ENCODE results near the gene SCAF11. TPM values are rescaled to one million over a fixed set of nuclear protein-coding genes. Genes with fewer than 3 reads are reported as not detected.

Gene SCAF11
- total RNA-seq, 4 donors from 2014 or later, result 124 to 145 (median 137) TPM

DNA sequence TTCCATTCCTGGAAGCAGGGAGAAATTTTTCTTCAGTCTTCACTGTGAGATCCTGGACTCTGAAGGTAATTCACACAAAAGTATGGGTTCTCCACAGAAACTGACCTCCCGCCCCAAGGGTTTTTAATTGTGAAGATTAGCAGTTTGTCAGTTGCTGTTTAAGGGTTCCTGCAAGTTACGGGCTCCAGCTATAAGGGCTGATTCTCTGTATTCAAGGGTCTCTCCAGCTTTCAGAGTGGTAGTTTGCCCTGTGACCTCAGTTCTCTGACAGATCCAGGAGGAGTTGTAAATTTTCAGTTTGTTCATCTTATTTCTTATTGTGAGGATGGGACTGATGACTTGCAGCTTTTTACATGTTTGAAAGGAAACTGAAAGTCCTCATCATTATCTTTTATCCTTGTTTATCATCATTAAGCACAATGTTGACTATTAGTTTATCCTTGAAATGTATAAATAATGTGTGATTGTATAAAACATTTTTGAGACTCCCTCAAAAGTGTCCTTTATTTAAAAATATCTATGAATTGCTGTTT is 110.9 kb downstream of the SCAF11 start:
- Histone ChIP-seq H3K27me3 (no peaks in the 10 kb centered on the region), H3K4me1 (peaks cover 0 to 26% (median 0%) of the 10 kb centered on the region in 3 donors), H3K4me3 (no peak overlapping the region), H3K36me3 (peaks cover 0 to 40% of the 10 kb centered on the region in 2 donors), H3K27ac (peak overlapping the region in 2 of 4 donors; percentile 38 to 56), H3K9me3 (peaks cover 0 to 4% (median 0%) of the 10 kb centered on the region in 3 donors)
- WGBS, 2 donors (ENCODE audit: low coverage in 1 of 2), result 65% methylated on average over 2 of the region's 2 CpGs; no CpG with 5 or more reads in 1 of the 2 donors
- TF ChIP-seq POLR2A (IDR thresholded peaks at IDR 0.05) (no peak), POLR2AphosphoS5 (IDR thresholded peaks at IDR 0.05) (no peak), EP300 (IDR thresholded peaks at IDR 0.05) (no peak)
- TF ChIP-seq, protein P1, sequence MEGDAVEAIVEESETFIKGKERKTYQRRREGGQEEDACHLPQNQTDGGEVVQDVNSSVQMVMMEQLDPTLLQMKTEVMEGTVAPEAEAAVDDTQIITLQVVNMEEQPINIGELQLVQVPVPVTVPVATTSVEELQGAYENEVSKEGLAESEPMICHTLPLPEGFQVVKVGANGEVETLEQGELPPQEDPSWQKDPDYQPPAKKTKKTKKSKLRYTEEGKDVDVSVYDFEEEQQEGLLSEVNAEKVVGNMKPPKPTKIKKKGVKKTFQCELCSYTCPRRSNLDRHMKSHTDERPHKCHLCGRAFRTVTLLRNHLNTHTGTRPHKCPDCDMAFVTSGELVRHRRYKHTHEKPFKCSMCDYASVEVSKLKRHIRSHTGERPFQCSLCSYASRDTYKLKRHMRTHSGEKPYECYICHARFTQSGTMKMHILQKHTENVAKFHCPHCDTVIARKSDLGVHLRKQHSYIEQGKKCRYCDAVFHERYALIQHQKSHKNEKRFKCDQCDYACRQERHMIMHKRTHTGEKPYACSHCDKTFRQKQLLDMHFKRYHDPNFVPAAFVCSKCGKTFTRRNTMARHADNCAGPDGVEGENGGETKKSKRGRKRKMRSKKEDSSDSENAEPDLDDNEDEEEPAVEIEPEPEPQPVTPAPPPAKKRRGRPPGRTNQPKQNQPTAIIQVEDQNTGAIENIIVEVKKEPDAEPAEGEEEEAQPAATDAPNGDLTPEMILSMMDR (IDR thresholded peaks at IDR 0.05), result no peak
- no peak for ATAC-seq

DNA sequence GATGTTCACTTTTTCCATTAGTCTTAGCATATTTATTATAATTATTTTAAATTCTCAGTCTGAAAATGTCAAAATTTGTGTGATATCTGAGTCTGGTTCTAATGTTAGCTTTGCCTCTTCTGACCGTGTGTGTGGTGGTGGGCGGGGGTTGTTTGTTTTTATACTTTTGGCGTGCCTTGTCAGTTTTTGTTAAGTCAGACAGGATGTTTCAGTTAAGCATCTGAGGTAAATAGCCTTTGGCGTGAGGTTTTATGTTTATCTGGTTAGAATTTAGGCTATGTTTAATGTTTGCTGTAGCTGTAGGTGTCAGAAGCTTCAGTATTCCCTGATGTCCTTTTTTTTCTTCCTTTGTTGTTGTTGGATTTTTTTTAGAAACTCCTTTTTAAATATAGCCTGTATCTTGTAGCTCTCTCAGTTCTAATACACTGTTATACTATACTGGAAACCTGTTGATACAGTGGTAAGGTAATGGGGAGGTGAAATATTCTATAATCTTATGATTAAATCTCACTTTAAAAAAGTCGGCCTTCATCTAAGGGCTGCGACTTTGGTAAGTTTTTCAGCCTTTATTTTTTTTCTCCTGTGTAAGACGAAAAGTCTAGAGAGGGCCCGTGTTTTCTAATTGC is 111.6 kb downstream of the SCAF11 start:
- peaks cover 0 to 26% (median 0%) of the 10 kb centered on the region in 3 donors for H3K4me1 ChIP-seq
- H3K4me3 ChIP-seq, result no peak overlapping the region
- no peak for ATAC-seq
- peak overlapping the region in 2 of 4 donors; percentile 38 to 56 for H3K27ac ChIP-seq
- WGBS, 2 donors (ENCODE audit: low coverage in 1 of 2), result 28 to 30% methylated on average over 7 to 8 of the region's 8 CpGs
- H3K9me3 ChIP-seq, result peaks cover 0 to 4% (median 0%) of the 10 kb centered on the region in 3 donors
- TF ChIP-seq POLR2A (IDR thresholded peaks at IDR 0.05) (no peak), POLR2AphosphoS5 (IDR thresholded peaks at IDR 0.05) (no peak), EP300 (IDR thresholded peaks at IDR 0.05) (no peak)
- TF ChIP-seq, protein P1 (IDR thresholded peaks at IDR 0.05), result no peak
- H3K27me3 ChIP-seq, result no peaks in the 10 kb centered on the region
- peaks cover 0 to 47% of the 10 kb centered on the region in 2 donors for H3K36me3 ChIP-seq

DNA sequence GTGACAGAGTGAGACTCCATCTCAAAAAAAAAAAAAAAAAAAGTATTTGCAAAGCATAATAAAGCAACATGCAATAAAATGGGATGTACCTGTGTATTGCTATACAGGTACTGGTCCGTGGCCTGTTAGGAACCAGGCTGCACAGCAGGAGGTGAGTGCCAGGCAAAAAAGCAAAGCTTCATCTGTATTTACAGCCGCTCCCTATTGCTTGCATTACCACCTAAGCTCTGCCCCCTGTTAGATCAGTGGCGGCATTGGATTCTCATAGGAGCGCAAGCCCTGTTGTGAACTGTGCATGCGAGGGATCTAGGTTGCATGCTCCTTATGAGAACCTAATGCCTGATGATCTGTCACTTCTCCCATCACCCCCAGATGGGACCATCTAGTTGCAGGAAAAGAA is 113.3 kb downstream of the SCAF11 start:
- H3K9me3 ChIP-seq, result peaks cover 0 to 4% (median 0%) of the 10 kb centered on the region in 3 donors
- 100% methylated on average over 4 of the region's 5 CpGs; no CpG with 5 or more reads in 1 of the 2 donors for WGBS, 2 donors (ENCODE audit: low coverage in 1 of 2)
- no peaks in the 10 kb centered on the region for H3K27me3 ChIP-seq
- peaks cover 0 to 52% of the 10 kb centered on the region in 2 donors for H3K36me3 ChIP-seq
- no peak for TF ChIP-seq EP300 (IDR thresholded peaks at IDR 0.05)
- TF ChIP-seq, protein P1 (IDR thresholded peaks at IDR 0.05), result no peak
- TF ChIP-seq POLR2AphosphoS5 (IDR thresholded peaks at IDR 0.05), result no peak
- no peak for ATAC-seq
- peaks cover 0 to 26% (median 0%) of the 10 kb centered on the region in 3 donors for H3K4me1 ChIP-seq
- H3K27ac ChIP-seq, result no peak overlapping the region
- no peak overlapping the region for H3K4me3 ChIP-seq

DNA sequence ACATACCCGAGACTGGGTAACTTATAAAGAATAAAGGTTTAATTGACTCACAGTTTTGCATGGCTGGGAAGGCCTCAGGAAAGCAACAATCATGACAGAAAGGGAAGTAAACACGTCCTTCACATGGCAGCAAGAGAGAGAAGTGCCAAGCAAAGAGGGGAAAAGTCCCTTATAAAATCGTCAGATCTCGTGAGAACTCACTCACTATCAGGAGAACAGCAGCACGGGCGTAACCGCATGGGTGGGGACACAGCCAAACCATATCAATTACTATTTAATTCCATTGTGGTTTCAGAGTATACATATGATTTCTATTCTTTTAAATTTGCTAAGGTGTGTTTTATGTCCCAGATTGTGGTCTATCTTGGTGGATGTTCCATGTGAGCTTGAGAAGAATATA is 117.9 kb downstream of the SCAF11 start:
- ATAC-seq, result no peak
- TF ChIP-seq, protein P1 (IDR thresholded peaks at IDR 0.05), result no peak
- TF ChIP-seq EP300 (IDR thresholded peaks at IDR 0.05), result no peak
- no peak for TF ChIP-seq POLR2AphosphoS5 (IDR thresholded peaks at IDR 0.05)
- TF ChIP-seq POLR2A (IDR thresholded peaks at IDR 0.05), result no peak
- WGBS, 2 donors (ENCODE audit: low coverage in 1 of 2), result 88 to 93% methylated on average over 5 to 7 of the region's 7 CpGs
- H3K36me3 ChIP-seq, result peaks cover 0 to 65% of the 10 kb centered on the region in 2 donors
- H3K4me1 ChIP-seq, result no peaks in the 10 kb centered on the region
- no peaks in the 10 kb centered on the region for H3K27me3 ChIP-seq
- no peak overlapping the region for H3K4me3 ChIP-seq
- peaks cover 0 to 4% (median 0%) of the 10 kb centered on the region in 3 donors for H3K9me3 ChIP-seq
- H3K27ac ChIP-seq, result no peak overlapping the region

Small RNA genes within 50 kb of the gene (small RNA-seq; reads per million reads assigned to genes)
- 0 reads per million in 4 donors for gene RN7SL246P
